ENCODE data around the gene ABCA1.

Gene ABCA1

DNA sequence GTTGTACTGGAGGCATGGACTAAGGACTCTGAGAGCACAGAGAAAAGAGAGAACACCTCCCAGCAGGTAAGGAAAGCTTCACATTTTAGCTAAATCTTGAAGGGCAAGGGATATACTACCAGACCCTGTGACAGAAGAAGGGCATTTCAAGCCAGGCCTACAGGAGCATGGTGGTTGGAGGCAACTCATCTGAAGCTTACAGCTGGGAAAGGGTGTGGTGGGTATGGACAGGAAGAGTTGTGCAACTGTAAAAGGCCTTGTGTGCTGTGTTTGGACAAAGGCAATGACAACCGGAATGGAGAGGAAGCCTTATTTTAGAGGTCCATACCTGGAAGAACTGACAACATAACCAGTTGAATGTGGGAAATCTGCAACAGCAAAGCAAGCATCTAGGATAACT is 132.9 kb downstream of the ABCA1 start:
- H3K36me3 ChIP-seq (ENCODE audit: low read length), result no peaks in the 10 kb centered on the region
- no peaks in the 10 kb centered on the region for H3K27me3 ChIP-seq (ENCODE audit: low read length)
- H2AFZ ChIP-seq (ENCODE audit: low read depth, low read length, severe bottlenecking), result no peak overlapping the region
- H3K9ac ChIP-seq (ENCODE audit: low read length), result no peak overlapping the region
- H3K9me3 ChIP-seq (ENCODE audit: insufficient read depth, low read length), result no peaks in the 10 kb centered on the region
- H3F3A ChIP-seq (ENCODE audit: insufficient read depth), result no peaks in the 10 kb centered on the region
- no peaks in the 10 kb centered on the region for H3K79me2 ChIP-seq (ENCODE audit: insufficient read depth, low read length)
- no peak overlapping the region for H3K4me2 ChIP-seq (ENCODE audit: low read depth, low read length, poor library complexity, severe bottlenecking)
- no peak overlapping the region for H3K27ac ChIP-seq (ENCODE audit: low read depth, low read length)
- H3K4me3 ChIP-seq (ENCODE audit: insufficient read depth, low read length, poor library complexity, severe bottlenecking), result no peak overlapping the region
- no peaks in the 10 kb centered on the region for H4K20me1 ChIP-seq (ENCODE audit: low read depth, low read length)
- no peaks in the 10 kb centered on the region for H3K9me2 ChIP-seq (replicated peaks; ENCODE audit: insufficient read depth, low read length)
- TF ChIP-seq, protein P1, sequence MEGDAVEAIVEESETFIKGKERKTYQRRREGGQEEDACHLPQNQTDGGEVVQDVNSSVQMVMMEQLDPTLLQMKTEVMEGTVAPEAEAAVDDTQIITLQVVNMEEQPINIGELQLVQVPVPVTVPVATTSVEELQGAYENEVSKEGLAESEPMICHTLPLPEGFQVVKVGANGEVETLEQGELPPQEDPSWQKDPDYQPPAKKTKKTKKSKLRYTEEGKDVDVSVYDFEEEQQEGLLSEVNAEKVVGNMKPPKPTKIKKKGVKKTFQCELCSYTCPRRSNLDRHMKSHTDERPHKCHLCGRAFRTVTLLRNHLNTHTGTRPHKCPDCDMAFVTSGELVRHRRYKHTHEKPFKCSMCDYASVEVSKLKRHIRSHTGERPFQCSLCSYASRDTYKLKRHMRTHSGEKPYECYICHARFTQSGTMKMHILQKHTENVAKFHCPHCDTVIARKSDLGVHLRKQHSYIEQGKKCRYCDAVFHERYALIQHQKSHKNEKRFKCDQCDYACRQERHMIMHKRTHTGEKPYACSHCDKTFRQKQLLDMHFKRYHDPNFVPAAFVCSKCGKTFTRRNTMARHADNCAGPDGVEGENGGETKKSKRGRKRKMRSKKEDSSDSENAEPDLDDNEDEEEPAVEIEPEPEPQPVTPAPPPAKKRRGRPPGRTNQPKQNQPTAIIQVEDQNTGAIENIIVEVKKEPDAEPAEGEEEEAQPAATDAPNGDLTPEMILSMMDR (IDR thresholded peaks at IDR 0.05; ENCODE audit: insufficient read depth, low read length, poor library complexity, severe bottlenecking), result no peak
- TF ChIP-seq EZH2phosphoT487 (conservative IDR thresholded peaks at IDR 0.05; ENCODE audit: low read length), result no peak

DNA sequence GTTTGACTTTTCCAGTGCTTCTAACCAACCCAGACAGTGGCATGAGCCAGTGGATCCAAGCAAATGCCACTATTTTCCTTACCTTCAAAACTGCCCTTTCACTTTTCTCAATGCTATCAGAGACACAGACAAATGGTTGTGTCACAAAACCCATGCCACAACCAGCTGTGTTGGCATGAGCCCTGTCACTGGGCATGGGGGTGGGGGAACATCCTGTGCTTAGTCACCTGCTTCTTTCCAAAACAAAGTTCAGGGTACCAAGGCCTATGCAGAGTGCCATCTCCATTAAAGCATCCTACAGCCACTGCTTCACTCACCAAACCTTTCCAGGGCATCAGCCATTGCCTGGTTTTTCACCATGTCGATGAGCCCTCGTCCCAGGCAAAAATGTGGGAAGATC is 133.9 kb downstream of the ABCA1 start:
- no peaks in the 10 kb centered on the region for H3K9me3 ChIP-seq (ENCODE audit: insufficient read depth, low read length)
- H3F3A ChIP-seq (ENCODE audit: insufficient read depth), result no peaks in the 10 kb centered on the region
- no peak overlapping the region for H3K4me2 ChIP-seq (ENCODE audit: low read depth, low read length, poor library complexity, severe bottlenecking)
- no peak for TF ChIP-seq EZH2phosphoT487 (conservative IDR thresholded peaks at IDR 0.05; ENCODE audit: low read length)
- TF ChIP-seq, protein P1 (IDR thresholded peaks at IDR 0.05; ENCODE audit: insufficient read depth, low read length, poor library complexity, severe bottlenecking), result no peak
- no peak overlapping the region for H3K27ac ChIP-seq (ENCODE audit: low read depth, low read length)
- no peak overlapping the region for H3K9ac ChIP-seq (ENCODE audit: low read length)
- no peak overlapping the region for H3K4me3 ChIP-seq (ENCODE audit: insufficient read depth, low read length, poor library complexity, severe bottlenecking)
- H3K79me2 ChIP-seq (ENCODE audit: insufficient read depth, low read length), result no peaks in the 10 kb centered on the region
- no peaks in the 10 kb centered on the region for H3K27me3 ChIP-seq (ENCODE audit: low read length)
- H4K20me1 ChIP-seq (ENCODE audit: low read depth, low read length), result no peaks in the 10 kb centered on the region
- no peak overlapping the region for H2AFZ ChIP-seq (ENCODE audit: low read depth, low read length, severe bottlenecking)
- no peaks in the 10 kb centered on the region for H3K36me3 ChIP-seq (ENCODE audit: low read length)
- H3K9me2 ChIP-seq (replicated peaks; ENCODE audit: insufficient read depth, low read length), result no peaks in the 10 kb centered on the region

DNA sequence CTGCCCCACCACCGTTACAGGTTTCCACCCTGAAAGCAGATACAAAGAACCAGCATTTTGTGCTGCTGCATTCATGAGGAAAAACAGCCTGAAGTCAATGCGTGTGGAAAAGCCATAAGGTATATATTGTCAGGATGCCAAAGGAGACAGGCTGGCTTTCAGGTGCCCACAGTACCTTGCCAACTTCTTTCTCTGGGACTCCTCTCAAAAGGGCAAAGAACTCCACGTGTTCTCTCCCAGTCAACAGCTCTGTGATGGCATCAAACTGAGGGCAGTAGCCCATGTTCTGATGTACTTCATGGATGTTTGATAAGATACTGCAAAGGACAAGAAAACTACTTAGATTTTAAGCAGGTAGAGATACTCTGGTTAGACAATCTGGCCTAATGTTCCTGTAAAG is 139.7 kb downstream of the ABCA1 start:
- no peak overlapping the region for H3K27ac ChIP-seq (ENCODE audit: low read depth, low read length)
- TF ChIP-seq, protein P1 (IDR thresholded peaks at IDR 0.05; ENCODE audit: insufficient read depth, low read length, poor library complexity, severe bottlenecking), result no peak
- no peak for TF ChIP-seq EZH2phosphoT487 (conservative IDR thresholded peaks at IDR 0.05; ENCODE audit: low read length)
- H3K27me3 ChIP-seq (ENCODE audit: low read length), result no peaks in the 10 kb centered on the region
- no peaks in the 10 kb centered on the region for H3K9me3 ChIP-seq (ENCODE audit: insufficient read depth, low read length)
- no peak overlapping the region for H2AFZ ChIP-seq (ENCODE audit: low read depth, low read length, severe bottlenecking)
- no peak overlapping the region for H3K4me2 ChIP-seq (ENCODE audit: low read depth, low read length, poor library complexity, severe bottlenecking)
- H3K4me3 ChIP-seq (ENCODE audit: insufficient read depth, low read length, poor library complexity, severe bottlenecking), result no peak overlapping the region
- no peaks in the 10 kb centered on the region for H4K20me1 ChIP-seq (ENCODE audit: low read depth, low read length)
- no peak overlapping the region for H3K9ac ChIP-seq (ENCODE audit: low read length)
- no peaks in the 10 kb centered on the region for H3K36me3 ChIP-seq (ENCODE audit: low read length)
- H3K79me2 ChIP-seq (ENCODE audit: insufficient read depth, low read length), result no peaks in the 10 kb centered on the region
- no peaks in the 10 kb centered on the region for H3K9me2 ChIP-seq (replicated peaks; ENCODE audit: insufficient read depth, low read length)
- no peaks in the 10 kb centered on the region for H3F3A ChIP-seq (ENCODE audit: insufficient read depth)

All from SU-DHL-6 (cell line).